Mesenchymal stem cell (in vitro differentiated cells and primary cell): ENCODE data around the gene DRC7.

Experiments used
- DNase-seq: peaks from one replicate; pipeline ENCODE4 v3.0.0-alpha.2; 2013
- H2AFZ ChIP-seq: one replicate; pipeline ENCODE4 v1.6.1; 2013; ENCODE audit warnings: low read depth, mild to moderate bottlenecking, control low read depth, inconsistent platforms, low read length, moderate library complexity
- H2AK5ac ChIP-seq: 2 replicates; pipeline ENCODE4 v1.6.1; 2013; ENCODE audit warnings: low read length, moderate library complexity, mild to moderate bottlenecking, inconsistent platforms; ENCODE audit not compliant: severe bottlenecking
- H2BK120ac ChIP-seq: one replicate; pipeline ENCODE4 v1.6.1; 2013; ENCODE audit warnings: low read depth, mild to moderate bottlenecking, inconsistent platforms, low read length, moderate library complexity
- H2BK12ac ChIP-seq, 2 experiments: one replicate each; pipeline ENCODE4 v1.6.1; 2013; ENCODE audit warnings: inconsistent platforms in 2 of 2, low read length in 2 of 2, mild to moderate bottlenecking in 2 of 2, moderate library complexity in 2 of 2, control low read depth in 1 of 2
- H2BK15ac ChIP-seq: one replicate; pipeline ENCODE4 v1.6.1; 2013; ENCODE audit warnings: mild to moderate bottlenecking, low read depth, inconsistent platforms; ENCODE audit not compliant: poor library complexity, severe bottlenecking
- H2BK5ac ChIP-seq: 2 replicates; pipeline ENCODE4 v1.6.1; 2013; ENCODE audit warnings: low read depth, mild to moderate bottlenecking, low read length, control low read depth, inconsistent platforms; ENCODE audit not compliant: poor library complexity, severe bottlenecking
- H3K14ac ChIP-seq, 2 experiments: one replicate each; pipeline ENCODE4 v1.6.1; 2013; ENCODE audit warnings: inconsistent platforms in 2 of 2, low read length in 2 of 2, control low read depth in 1 of 2, mild to moderate bottlenecking in 1 of 2, moderate library complexity in 1 of 2
- H3K18ac ChIP-seq, 2 experiments: one replicate each; pipeline ENCODE4 v1.6.1; 2013; ENCODE audit warnings: inconsistent platforms in 2 of 2, low read length in 2 of 2, control low read depth in 1 of 2, low read depth in 1 of 2, mild to moderate bottlenecking in 1 of 2
- H3K23ac ChIP-seq, 2 experiments: one replicate each; pipeline ENCODE4 v1.6.1; 2013; ENCODE audit warnings: inconsistent platforms in 2 of 2, low read length in 2 of 2, mild to moderate bottlenecking in 2 of 2, moderate library complexity in 2 of 2, control low read depth in 1 of 2
- H3K27ac ChIP-seq: 2 replicates; pipeline ENCODE4 v1.5.1; 2013; ENCODE audit warnings: mild to moderate bottlenecking, moderate library complexity, low read length, control low read depth, inconsistent platforms; ENCODE audit not compliant: poor library complexity, severe bottlenecking
- H3K27me3 ChIP-seq, 2 experiments: 2 replicates each; pipeline versions ENCODE4 v1.6.1 to v1.7.0; 2013; ENCODE audit warnings: low read length in 2 of 2, mild to moderate bottlenecking in 2 of 2, moderate library complexity in 2 of 2, control low read depth in 1 of 2, inconsistent platforms in 1 of 2; ENCODE audit not compliant: control insufficient read depth in 1 of 2, insufficient read depth in 1 of 2
- H3K36me3 ChIP-seq, 2 experiments: 2 replicates each; pipeline versions ENCODE4 v1.6.1 to v1.7.0; 2013; ENCODE audit warnings: low read length in 2 of 2, control low read depth in 1 of 2, inconsistent platforms in 1 of 2, low read depth in 1 of 2, mild to moderate bottlenecking in 1 of 2; ENCODE audit not compliant: insufficient read depth in 2 of 2, control insufficient read depth in 1 of 2
- H3K4ac ChIP-seq, 2 experiments: one replicate each; pipeline ENCODE4 v1.6.1; 2013; ENCODE audit warnings: inconsistent platforms in 2 of 2, low read length in 2 of 2, mild to moderate bottlenecking in 2 of 2, moderate library complexity in 2 of 2, control low read depth in 1 of 2, low read depth in 1 of 2
- H3K4me1 ChIP-seq: 2 replicates; pipeline ENCODE4 v1.6.1; 2013; ENCODE audit warnings: low read depth, low read length, control low read depth; ENCODE audit not compliant: control insufficient read depth, insufficient read depth
- H3K4me2 ChIP-seq: 2 replicates; pipeline ENCODE4 v1.6.1; 2013; ENCODE audit warnings: low read length, mild to moderate bottlenecking, inconsistent platforms; ENCODE audit not compliant: poor library complexity, severe bottlenecking
- H3K4me3 ChIP-seq, 2 experiments: 2 replicates each; pipeline versions ENCODE4 v1.5.1 to v1.7.0; 2013; ENCODE audit warnings: low read length in 2 of 2, mild to moderate bottlenecking in 2 of 2, control low read depth in 1 of 2, low read depth in 1 of 2; ENCODE audit not compliant: insufficient read depth in 1 of 2
- H3K79me1 ChIP-seq: replicated peaks from 2 replicates; pipeline ENCODE4 v1.6.1; 2013; ENCODE audit warnings: mild to moderate bottlenecking, control low read depth, low read length, inconsistent platforms; ENCODE audit not compliant: poor library complexity, severe bottlenecking
- H3K9ac ChIP-seq: 2 replicates; pipeline ENCODE4 v1.7.0; 2013; ENCODE audit warnings: mild to moderate bottlenecking, low read length, moderate library complexity
- H3K9me3 ChIP-seq: 2 replicates; pipeline ENCODE4 v1.7.0; 2013; ENCODE audit warnings: mild to moderate bottlenecking, low read length; ENCODE audit not compliant: control insufficient read depth
- H4K8ac ChIP-seq: one replicate; pipeline ENCODE4 v1.6.1; 2013; ENCODE audit warnings: inconsistent platforms, mild to moderate bottlenecking, low read length, moderate library complexity
- H4K91ac ChIP-seq: one replicate; pipeline ENCODE4 v1.6.1; 2013; ENCODE audit warnings: mild to moderate bottlenecking, low read length, inconsistent platforms
- WGBS: methylation state at CpG from one replicate; pipeline ENCODE4 v1.1.7; 2013; ENCODE audit warnings: mixed read lengths; 5-methylcytosine and 5-hydroxymethylcytosine counted together

DRC7 gene

DNA sequence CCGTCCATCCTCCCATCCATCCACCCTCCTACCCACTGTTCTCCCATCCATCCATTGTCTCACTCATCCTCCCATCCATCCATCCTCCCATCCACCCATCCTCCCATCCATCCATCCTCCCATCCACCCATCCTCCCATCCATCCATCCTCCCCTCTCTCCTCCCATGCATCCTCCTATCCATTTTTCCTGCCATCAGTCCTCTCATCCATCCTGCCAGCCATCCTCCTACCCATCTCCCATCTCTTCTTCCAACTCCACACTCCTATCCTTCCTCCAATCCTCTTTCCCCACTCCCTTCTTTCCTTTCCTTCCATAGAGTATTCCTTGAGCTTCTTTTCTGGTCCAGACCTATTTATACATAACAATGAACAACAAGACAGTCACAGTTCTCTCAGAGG is 12.1 kb downstream of the DRC7 start:
- Histone ChIP-seq H3K4me1 (no peaks in the 10 kb centered on the region), H2BK15ac (no peak overlapping the region), H3K9ac (no peak overlapping the region), H2AK5ac (no peak overlapping the region), H3K9me3 (no peaks in the 10 kb centered on the region), H2AFZ (no peak overlapping the region), H3K27me3 (peaks cover 13 to 49% of the 10 kb centered on the region in 2 experiments), H3K79me1 (no peaks in the 10 kb centered on the region), H3K36me3 (no peaks in the 10 kb centered on the region), H3K27ac (no peak overlapping the region), H3K14ac (no peak overlapping the region), H3K23ac (no peak overlapping the region), H4K91ac (no peak overlapping the region), H2BK120ac (no peak overlapping the region), H3K18ac (no peak overlapping the region), H3K4me3 (no peak overlapping the region), H3K4ac (no peak overlapping the region), H2BK5ac (no peak overlapping the region), H2BK12ac (no peak overlapping the region), H4K8ac (no peak overlapping the region), H3K4me2 (no peak overlapping the region)
- DNase-seq: no peak
- 70% methylated on average over 1 of the region's 1 CpG for WGBS

- no peak overlapping the region for H2AK5ac ChIP-seq
- no peak overlapping the region for H2BK12ac ChIP-seq
- WGBS: 89% methylated on average over 11 of the region's 11 CpGs
- no peak overlapping the region for H3K4me2 ChIP-seq
- H2AFZ ChIP-seq: no peak overlapping the region
- H3K23ac ChIP-seq: no peak overlapping the region
- H3K4ac ChIP-seq: no peak overlapping the region
- no peak overlapping the region for H4K91ac ChIP-seq
- H3K9ac ChIP-seq: no peak overlapping the region
- no peak overlapping the region for H2BK5ac ChIP-seq
- H3K9me3 ChIP-seq: no peaks in the 10 kb centered on the region
- peaks cover 19 to 49% of the 10 kb centered on the region in 2 experiments for H3K27me3 ChIP-seq
- DNase-seq: no peak
- H4K8ac ChIP-seq: no peak overlapping the region
- H2BK15ac ChIP-seq: no peak overlapping the region
- no peak overlapping the region for H3K4me3 ChIP-seq
- no peaks in the 10 kb centered on the region for H3K4me1 ChIP-seq
- no peak overlapping the region for H2BK120ac ChIP-seq
- H3K27ac ChIP-seq: no peak overlapping the region
- H3K36me3 ChIP-seq: no peaks in the 10 kb centered on the region
- H3K18ac ChIP-seq: no peak overlapping the region
- H3K14ac ChIP-seq: no peak overlapping the region
- H3K79me1 ChIP-seq: no peaks in the 10 kb centered on the region
These were observed 12.7 kb downstream of the DRC7 start for GRCh38 chr16:57707331-57707730.

DNA sequence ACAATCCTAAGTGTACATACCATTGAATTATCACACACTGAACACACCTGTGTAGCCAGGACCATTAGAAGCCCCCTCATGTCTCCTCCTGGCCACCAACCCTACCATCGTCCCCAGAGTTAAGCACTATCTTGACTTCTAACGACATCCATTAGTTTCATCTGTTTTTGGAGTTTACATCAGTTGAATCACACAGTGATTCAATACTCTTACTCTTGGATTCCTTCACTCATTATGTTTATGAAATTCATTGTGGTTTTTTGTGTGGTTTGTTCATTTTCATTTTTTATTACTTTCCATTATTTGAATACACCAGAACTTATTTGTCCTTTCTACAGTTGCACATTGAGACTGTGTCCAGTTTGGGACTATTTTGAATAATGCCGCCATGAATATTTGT is 13.6 kb downstream of the DRC7 start:
- H3K14ac ChIP-seq: no peak overlapping the region
- no peak overlapping the region for H3K4me3 ChIP-seq
- no peak overlapping the region for H2BK120ac ChIP-seq
- H3K4ac ChIP-seq: no peak overlapping the region
- 83% methylated on average over 1 of the region's 3 CpGs for WGBS
- H2AK5ac ChIP-seq: no peak overlapping the region
- H2AFZ ChIP-seq: no peak overlapping the region
- no peak overlapping the region for H4K91ac ChIP-seq
- no peak overlapping the region for H2BK5ac ChIP-seq
- H3K79me1 ChIP-seq: no peaks in the 10 kb centered on the region
- no peak overlapping the region for H3K23ac ChIP-seq
- no peak overlapping the region for H4K8ac ChIP-seq
- no peak for DNase-seq
- no peaks in the 10 kb centered on the region for H3K36me3 ChIP-seq
- no peak overlapping the region for H3K27ac ChIP-seq
- H3K9ac ChIP-seq: no peak overlapping the region
- no peak overlapping the region for H3K4me2 ChIP-seq
- no peak overlapping the region for H3K18ac ChIP-seq
- H3K9me3 ChIP-seq: no peaks in the 10 kb centered on the region
- no peak overlapping the region for H2BK15ac ChIP-seq
- H2BK12ac ChIP-seq: no peak overlapping the region
- H3K4me1 ChIP-seq: no peaks in the 10 kb centered on the region
- peaks cover 19 to 52% of the 10 kb centered on the region in 2 experiments for H3K27me3 ChIP-seq

DNA sequence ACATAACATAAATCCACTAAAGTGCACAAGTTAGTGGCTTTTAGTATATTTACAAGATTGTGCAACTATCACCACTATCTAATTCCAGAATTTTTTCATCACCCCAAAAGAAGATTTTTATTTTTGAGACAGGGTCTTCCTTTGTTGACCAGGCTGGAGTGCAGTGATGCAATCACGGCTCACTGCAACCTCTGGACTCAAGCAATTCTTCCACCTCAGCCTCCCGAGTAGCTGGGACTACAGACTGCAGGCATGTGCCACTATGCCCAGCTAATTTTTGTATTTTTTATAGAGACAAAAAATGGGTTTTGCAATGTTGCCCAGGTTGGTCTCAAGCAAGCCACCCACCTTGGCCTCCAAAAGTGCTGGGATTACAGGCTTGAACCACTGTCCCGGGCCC is 15.1 kb downstream of the DRC7 start:
- Histone ChIP-seq H2AK5ac (no peak overlapping the region), H3K9ac (no peak overlapping the region), H3K27ac (no peak overlapping the region), H3K23ac (no peak overlapping the region), H3K79me1 (no peaks in the 10 kb centered on the region), H3K27me3 (peaks cover 30 to 57% of the 10 kb centered on the region in 2 experiments), H4K8ac (no peak overlapping the region), H3K4ac (no peak overlapping the region), H2BK12ac (no peak overlapping the region), H3K9me3 (no peaks in the 10 kb centered on the region), H4K91ac (no peak overlapping the region), H3K14ac (no peak overlapping the region), H3K4me2 (no peak overlapping the region), H2BK15ac (no peak overlapping the region), H3K36me3 (no peaks in the 10 kb centered on the region), H2BK5ac (no peak overlapping the region), H3K4me1 (no peaks in the 10 kb centered on the region), H2AFZ (no peak overlapping the region), H3K4me3 (no peak overlapping the region), H2BK120ac (no peak overlapping the region), H3K18ac (no peak overlapping the region)
- 100% methylated on average over 2 of the region's 3 CpGs for WGBS
- DNase-seq: no peak
